Measurements from ENCODE around the gene KLHL22. TPM values are rescaled to one million over a fixed set of nuclear protein-coding genes. Genes with fewer than 3 reads are reported as not detected.

KLHL22 gene
- total RNA-seq, 2 donors from 2014 or later: 45.1 to 51.3 TPM

GRCh38 chr22:20499769-20500168 is 4.2 kb upstream of the KLHL22 start:
- H3K4me1 ChIP-seq (replicated peaks): no peaks in the 10 kb centered on the region
- H3K27ac ChIP-seq: peak overlapping the region in 1 of 2 donors; percentile 44
- WGBS: 77% methylated on average over 6 of the region's 7 CpGs
- no peak for DNase-seq (ENCODE audit: low spot score)
- H3K36me3 ChIP-seq: no peaks in the 10 kb centered on the region
- H3K4me3 ChIP-seq: no peak overlapping the region
- no peaks in the 10 kb centered on the region for H3K27me3 ChIP-seq (replicated peaks; ENCODE audit: insufficient read depth)
- TF ChIP-seq POLR2AphosphoS5 (IDR thresholded peaks at IDR 0.05) (peak; percentile 42), CTCF (IDR thresholded peaks at IDR 0.05) (no peak)
- intact Hi-C loops (cut with DNase I): loop anchor here (5.0 kb wide), 2 partner anchors 62 to 82 kb away; partner anchors contain the start of gene SCARF2
- no peaks in the 10 kb centered on the region for H3K9me3 ChIP-seq

- H3K9me3 ChIP-seq: no peaks in the 10 kb centered on the region
- intact Hi-C loops (cut with DNase I): loop anchor here (5.0 kb wide), 2 partner anchors 62 to 82 kb away; partner anchors contain the start of gene SCARF2
- H3K27me3 ChIP-seq (replicated peaks; ENCODE audit: insufficient read depth): no peaks in the 10 kb centered on the region
- H3K4me3 ChIP-seq: no peak overlapping the region
- no peak overlapping the region for H3K27ac ChIP-seq
- 54% methylated on average over 3 of the region's 3 CpGs for whole genome bisulfite sequencing
- TF ChIP-seq CTCF (IDR thresholded peaks at IDR 0.05) (no peak), POLR2A (IDR thresholded peaks at IDR 0.05) (no peak), POLR2AphosphoS5 (IDR thresholded peaks at IDR 0.05) (no peak)
- H3K4me1 ChIP-seq (replicated peaks): no peaks in the 10 kb centered on the region
- DNase-seq (ENCODE audit: low spot score): no peak
- no peaks in the 10 kb centered on the region for H3K36me3 ChIP-seq
Measured at GRCh38 chr22:20498913-20499312, 3.3 kb upstream of the KLHL22 start.

DNA sequence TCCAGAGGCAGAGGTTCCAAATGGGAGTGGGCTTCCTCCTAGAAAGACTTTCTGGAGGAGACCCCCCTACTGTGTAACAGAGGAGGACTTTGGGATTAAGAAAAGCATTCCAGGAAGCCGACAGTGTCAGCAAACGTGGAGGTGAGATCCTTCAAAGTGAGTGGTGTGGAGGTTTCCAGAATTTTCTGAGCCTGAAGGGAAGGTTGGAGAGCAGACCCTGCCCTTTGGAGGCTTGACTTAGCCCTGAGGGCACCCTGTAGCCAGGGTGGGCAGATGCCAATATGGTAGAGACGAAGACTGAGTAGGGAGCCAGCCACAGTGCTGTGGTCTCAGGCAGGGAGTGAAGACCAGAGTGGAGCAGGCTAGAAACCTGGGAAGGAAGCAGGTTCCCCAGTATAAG is 1.8 kb upstream of the KLHL22 start:
- TF ChIP-seq POLR2AphosphoS5 (IDR thresholded peaks at IDR 0.05): no peak
- no peak for TF ChIP-seq POLR2A (IDR thresholded peaks at IDR 0.05)
- no peak for TF ChIP-seq CTCF (IDR thresholded peaks at IDR 0.05)
- Histone ChIP-seq H3K4me3 (no peak overlapping the region), H3K9me3 (no peaks in the 10 kb centered on the region), H3K36me3 (no peaks in the 10 kb centered on the region), H3K27me3 (replicated peaks; ENCODE audit: insufficient read depth) (no peaks in the 10 kb centered on the region), H3K27ac (no peak overlapping the region), H3K4me1 (replicated peaks) (no peaks in the 10 kb centered on the region)
- 89% methylated on average over 3 of the region's 3 CpGs for WGBS
- intact Hi-C loops (cut with DNase I): loop anchor here (5.0 kb wide), 2 partner anchors 60 to 80 kb away; partner anchors contain the start of gene SCARF2
- DNase-seq (ENCODE audit: low spot score): no peak

- Histone ChIP-seq H3K27me3 (replicated peaks; ENCODE audit: insufficient read depth) (no peaks in the 10 kb centered on the region), H3K4me3 (peak overlapping the region; percentile 58 to 81), H3K36me3 (no peaks in the 10 kb centered on the region), H3K4me1 (replicated peaks) (no peaks in the 10 kb centered on the region), H3K27ac (peak overlapping the region; percentile 97), H3K9me3 (no peaks in the 10 kb centered on the region)
- intact Hi-C loops (cut with DNase I): loop anchor here (5.0 kb wide), 2 partner anchors 59 to 79 kb away; partner anchors contain the start of gene SCARF2
- DNase-seq (ENCODE audit: low spot score): peak; percentile 91
- WGBS: under 1% methylated on average over 39 of the region's 54 CpGs
- TF ChIP-seq POLR2AphosphoS5 (IDR thresholded peaks at IDR 0.05) (peak; percentile 83), POLR2A (IDR thresholded peaks at IDR 0.05) (peak; percentile 90), CTCF (IDR thresholded peaks at IDR 0.05) (peak; percentile 75 to 92 (median 92))
Measured at GRCh38 chr22:20495861-20496681, 476 bp upstream of the KLHL22 start.
